Stomach (tissue), 4 donors: Measurements from ENCODE around the gene PTPRU.

Experiments used
- CTCF ChIP-seq, 7 experiments: fragments of 450-650 bp in 4 of 7; fragments of 200-600 bp in 3 of 7; sonication (generic) in 3 of 7; IDR thresholded peaks; one replicate each; pipeline ENCODE4 v1.5.1; 2016 to 2019; ENCODE audit warnings: antibody characterized with exemption in 7 of 7, control low read depth in 2 of 7, mild to moderate bottlenecking in 1 of 7
- POLR2A ChIP-seq, 4 donors: fragments of 450-650 bp; IDR thresholded peaks; one replicate each; pipeline ENCODE4 v1.6.1; 2016; ENCODE audit warnings: antibody characterized with exemption in 4 of 4, control low read depth in 2 of 4, mild to moderate bottlenecking in 1 of 4, moderate library complexity in 1 of 4

- no peak for TF ChIP-seq POLR2A (IDR thresholded peaks at IDR 0.05)
- peak in 4 of 7 experiments; percentile 15 to 25 (median 19) for TF ChIP-seq CTCF (IDR thresholded peaks at IDR 0.05)
These were observed 9.6 kb downstream of the PTPRU start for GRCh38 chr1:29245876-29246275.
